HCT116 (cell line): ENCODE results near the gene GALK2.

ENCODE experiments used
- EGR1 ChIP-seq: IDR thresholded peaks from 2 replicates; pipeline ENCODE4 v1.6.1; 2012; ENCODE audit warnings: low read depth
- EZH2 ChIP-seq: fragments of 200-600 bp; sonication (generic); IDR thresholded peaks from 2 replicates; pipeline ENCODE4 v1.6.1; 2017; ENCODE audit warnings: antibody characterized with exemption, mixed run types
- JUND ChIP-seq: IDR thresholded peaks from 2 replicates; pipeline ENCODE4 v1.6.1; 2012
- MAX ChIP-seq: IDR thresholded peaks from 2 replicates; pipeline ENCODE4 v1.6.1; 2012
- POLR2A ChIP-seq: IDR thresholded peaks from 2 replicates; pipeline ENCODE4 v1.7.0; 2011; ENCODE audit warnings: borderline replicate concordance; ENCODE audit not compliant: insufficient read depth, insufficient read length; ENCODE audit errors: extremely low read depth
- SP1 ChIP-seq: IDR thresholded peaks from 2 replicates; pipeline ENCODE4 v1.6.1; 2012; ENCODE audit warnings: low read depth
- TCF7L2 ChIP-seq: IDR thresholded peaks from 2 replicates; pipeline ENCODE4 v1.7.0; 2011; ENCODE audit warnings: borderline replicate concordance, inconsistent platforms; ENCODE audit not compliant: insufficient read depth, insufficient read length; ENCODE audit errors: extremely low read depth
- ZNF274 ChIP-seq: fragments of 200-500 bp; sonication (Bioruptor generic); IDR thresholded peaks from 2 replicates; pipeline ENCODE4 v1.6.1; 2014; ENCODE audit warnings: mild to moderate bottlenecking, low read depth, low read length, inconsistent platforms
- TF ChIP-seq, protein P1 (sequence below), 3 experiments: fragments of 200-600 bp in 1 of 3; sonication (generic) in 1 of 3; IDR thresholded peaks in 2 of 3; conservative IDR thresholded peaks in 1 of 3; 2 replicates each; pipeline ENCODE4 v1.5.1; 2012 to 2017; ENCODE audit warnings: low read depth in 2 of 3, low read length in 2 of 3, antibody characterized with exemption in 1 of 3, borderline replicate concordance in 1 of 3, control low read depth in 1 of 3, mild to moderate bottlenecking in 1 of 3, mixed read lengths in 1 of 3, mixed run types in 1 of 3, moderate library complexity in 1 of 3; ENCODE audit not compliant: insufficient read depth in 1 of 3

GRCh38 chr15:49288391-49288790, 118.3 kb downstream of the GALK2 start:
- TF ChIP-seq EZH2 (no peak), SP1 (no peak), TCF7L2 (no peak), JUND (no peak), EGR1 (no peak), POLR2A (no peak), MAX (no peak), ZNF274 (no peak)
- TF ChIP-seq, protein P1, sequence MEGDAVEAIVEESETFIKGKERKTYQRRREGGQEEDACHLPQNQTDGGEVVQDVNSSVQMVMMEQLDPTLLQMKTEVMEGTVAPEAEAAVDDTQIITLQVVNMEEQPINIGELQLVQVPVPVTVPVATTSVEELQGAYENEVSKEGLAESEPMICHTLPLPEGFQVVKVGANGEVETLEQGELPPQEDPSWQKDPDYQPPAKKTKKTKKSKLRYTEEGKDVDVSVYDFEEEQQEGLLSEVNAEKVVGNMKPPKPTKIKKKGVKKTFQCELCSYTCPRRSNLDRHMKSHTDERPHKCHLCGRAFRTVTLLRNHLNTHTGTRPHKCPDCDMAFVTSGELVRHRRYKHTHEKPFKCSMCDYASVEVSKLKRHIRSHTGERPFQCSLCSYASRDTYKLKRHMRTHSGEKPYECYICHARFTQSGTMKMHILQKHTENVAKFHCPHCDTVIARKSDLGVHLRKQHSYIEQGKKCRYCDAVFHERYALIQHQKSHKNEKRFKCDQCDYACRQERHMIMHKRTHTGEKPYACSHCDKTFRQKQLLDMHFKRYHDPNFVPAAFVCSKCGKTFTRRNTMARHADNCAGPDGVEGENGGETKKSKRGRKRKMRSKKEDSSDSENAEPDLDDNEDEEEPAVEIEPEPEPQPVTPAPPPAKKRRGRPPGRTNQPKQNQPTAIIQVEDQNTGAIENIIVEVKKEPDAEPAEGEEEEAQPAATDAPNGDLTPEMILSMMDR (IDR thresholded peaks at IDR 0.05 in 2 of 3, conservative IDR thresholded peaks at IDR 0.05 in 1 of 3; ENCODE audit: borderline replicate concordance in 1 of 3, insufficient read depth in 1 of 3, low read depth in 2 of 3, low read length in 2 of 3), result no peak
